Fibroblast of lung (primary cell): ENCODE results near the gene RELCH. TPM values are rescaled to one million over a fixed set of nuclear protein-coding genes. Genes with fewer than 3 reads are reported as not detected.

Source experiments
- DNase-seq, 2 donors: peaks; one replicate each; pipeline versions ENCODE4 v3.0.0 to v3.0.0-alpha.2; 2010; ENCODE audit warnings: low read depth in 2 of 2
- H2AFZ ChIP-seq: 2 replicates; pipeline ENCODE4 v1.5.1; 2012; ENCODE audit warnings: low read length, control low read depth, inconsistent platforms
- H3K27ac ChIP-seq: 2 replicates; pipeline ENCODE4 v1.5.1; 2011; ENCODE audit warnings: low read length, control low read depth; ENCODE audit not compliant: insufficient read depth
- H3K27me3 ChIP-seq: 2 replicates; pipeline ENCODE4 v1.5.1; 2011; ENCODE audit warnings: mild to moderate bottlenecking, low read length; ENCODE audit not compliant: control insufficient read depth, insufficient read depth
- H3K36me3 ChIP-seq: 2 replicates; pipeline ENCODE4 v1.5.1; 2011; ENCODE audit warnings: low read length; ENCODE audit not compliant: control insufficient read depth, insufficient read depth
- H3K4me1 ChIP-seq: 2 replicates; pipeline ENCODE4 v1.5.1; 2011; ENCODE audit warnings: low read length; ENCODE audit not compliant: control insufficient read depth, insufficient read depth; ENCODE audit errors: extremely low read depth
- H3K4me2 ChIP-seq: 2 replicates; pipeline ENCODE4 v1.5.1; 2011; ENCODE audit warnings: low read length, control low read depth; ENCODE audit not compliant: insufficient read depth; ENCODE audit errors: extremely low read depth
- H3K4me3 ChIP-seq, 4 experiments: fragments of 200-600 bp in 1 of 4; sonication (generic) in 1 of 4; replicated peaks in 1 of 4; 2 replicates each; pipeline ENCODE4 v1.5.1; 2011 to 2016; ENCODE audit warnings: low read length in 4 of 4, low read depth in 3 of 4, mild to moderate bottlenecking in 3 of 4, control low read depth in 2 of 4, inconsistent platforms in 1 of 4, mixed read lengths in 1 of 4; ENCODE audit not compliant: insufficient read depth in 1 of 4; ENCODE audit errors: control extremely low read depth in 1 of 4
- H3K79me2 ChIP-seq: 2 replicates; pipeline ENCODE4 v1.5.1; 2012; ENCODE audit warnings: mild to moderate bottlenecking, low read length, inconsistent platforms; ENCODE audit not compliant: control insufficient read depth, insufficient read depth
- H3K9ac ChIP-seq: 2 replicates; pipeline ENCODE4 v1.5.1; 2011; ENCODE audit warnings: mild to moderate bottlenecking, low read length, control low read depth; ENCODE audit not compliant: insufficient read depth
- H3K9me3 ChIP-seq: 2 replicates; pipeline ENCODE4 v1.5.1; 2012; ENCODE audit warnings: low read depth, low read length; ENCODE audit not compliant: control insufficient read depth, insufficient read depth
- H4K20me1 ChIP-seq: 2 replicates; pipeline ENCODE4 v1.5.1; 2011; ENCODE audit warnings: low read length; ENCODE audit not compliant: control insufficient read depth, insufficient read depth; ENCODE audit errors: extremely low read depth
- EZH2 ChIP-seq: IDR thresholded peaks from 2 replicates; pipeline ENCODE4 v1.5.1; 2012; ENCODE audit warnings: low read length, control low read depth, mild to moderate bottlenecking; ENCODE audit errors: missing control alignments
- polyA plus RNA-seq, 2 donors: library from polyadenylated mRNA; depleted of rRNA in 1 of 2; stranded (reverse) in 1 of 2; unstranded in 1 of 2; fragments of >200 nt; gene quantifications; 2 replicates each; pipeline ENCODE4 v1.2.1, GENCODE V29; 2011 to 2012; ENCODE audit warnings: missing spikeins in 1 of 2
- total RNA-seq: library from RNA; depleted of rRNA; stranded (reverse); fragments of >200 nt; gene quantifications from 2 replicates; pipeline ENCODE4 v1.2.1, GENCODE V29; 2014
- TF ChIP-seq, protein P1 (sequence below), 2 donors: IDR thresholded peaks in 1 of 2; conservative IDR thresholded peaks in 1 of 2; 1 replicate in 1 of 2; 2 replicates in 1 of 2; pipeline ENCODE4 v1.5.1; 2011 to 2012; ENCODE audit warnings: low read length in 2 of 2, control low read depth in 1 of 2, inconsistent platforms in 1 of 2, low read depth in 1 of 2, mild to moderate bottlenecking in 1 of 2

RELCH gene
- total and polyA plus RNA-seq, 2 donors (not counting 1 experiment from before 2014, with no cell fraction given) = 13.1 to 34.5 TPM

DNA sequence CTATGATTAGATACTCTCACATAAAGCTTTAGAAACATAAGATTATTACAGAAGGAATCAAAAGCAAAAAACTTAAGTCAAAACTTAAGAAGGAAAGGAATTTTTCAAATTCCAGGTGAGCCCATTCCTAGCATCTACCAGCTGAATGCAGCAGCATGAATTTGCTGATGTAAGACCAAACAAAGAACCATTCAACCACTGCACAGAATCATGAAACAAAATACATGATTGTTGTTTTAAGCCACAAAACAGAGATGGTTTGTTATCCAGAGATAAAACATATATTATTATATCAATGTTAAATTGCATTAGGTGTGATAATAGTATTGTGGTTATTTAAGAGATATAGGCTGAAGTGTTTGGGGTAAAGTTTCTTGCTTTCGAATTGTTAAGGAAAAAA, 29.2 kb upstream of the RELCH start:
- Histone ChIP-seq H3K9ac (no peak overlapping the region), H3K4me1 (no peaks in the 10 kb centered on the region), H4K20me1 (no peaks in the 10 kb centered on the region), H3K36me3 (no peaks in the 10 kb centered on the region), H3K27me3 (no peaks in the 10 kb centered on the region), H2AFZ (no peak overlapping the region), H3K27ac (no peak overlapping the region), H3K4me3 (no peak overlapping the region), H3K9me3 (no peaks in the 10 kb centered on the region), H3K4me2 (no peak overlapping the region), H3K79me2 (no peaks in the 10 kb centered on the region)
- TF ChIP-seq, protein P1, sequence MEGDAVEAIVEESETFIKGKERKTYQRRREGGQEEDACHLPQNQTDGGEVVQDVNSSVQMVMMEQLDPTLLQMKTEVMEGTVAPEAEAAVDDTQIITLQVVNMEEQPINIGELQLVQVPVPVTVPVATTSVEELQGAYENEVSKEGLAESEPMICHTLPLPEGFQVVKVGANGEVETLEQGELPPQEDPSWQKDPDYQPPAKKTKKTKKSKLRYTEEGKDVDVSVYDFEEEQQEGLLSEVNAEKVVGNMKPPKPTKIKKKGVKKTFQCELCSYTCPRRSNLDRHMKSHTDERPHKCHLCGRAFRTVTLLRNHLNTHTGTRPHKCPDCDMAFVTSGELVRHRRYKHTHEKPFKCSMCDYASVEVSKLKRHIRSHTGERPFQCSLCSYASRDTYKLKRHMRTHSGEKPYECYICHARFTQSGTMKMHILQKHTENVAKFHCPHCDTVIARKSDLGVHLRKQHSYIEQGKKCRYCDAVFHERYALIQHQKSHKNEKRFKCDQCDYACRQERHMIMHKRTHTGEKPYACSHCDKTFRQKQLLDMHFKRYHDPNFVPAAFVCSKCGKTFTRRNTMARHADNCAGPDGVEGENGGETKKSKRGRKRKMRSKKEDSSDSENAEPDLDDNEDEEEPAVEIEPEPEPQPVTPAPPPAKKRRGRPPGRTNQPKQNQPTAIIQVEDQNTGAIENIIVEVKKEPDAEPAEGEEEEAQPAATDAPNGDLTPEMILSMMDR (conservative IDR thresholded peaks at IDR 0.05 in 1 of 2, IDR thresholded peaks at IDR 0.05 in 1 of 2; ENCODE audit: low read depth in 1 of 2, low read length in 2 of 2) = no peak
- no peak for DNase-seq

DNA sequence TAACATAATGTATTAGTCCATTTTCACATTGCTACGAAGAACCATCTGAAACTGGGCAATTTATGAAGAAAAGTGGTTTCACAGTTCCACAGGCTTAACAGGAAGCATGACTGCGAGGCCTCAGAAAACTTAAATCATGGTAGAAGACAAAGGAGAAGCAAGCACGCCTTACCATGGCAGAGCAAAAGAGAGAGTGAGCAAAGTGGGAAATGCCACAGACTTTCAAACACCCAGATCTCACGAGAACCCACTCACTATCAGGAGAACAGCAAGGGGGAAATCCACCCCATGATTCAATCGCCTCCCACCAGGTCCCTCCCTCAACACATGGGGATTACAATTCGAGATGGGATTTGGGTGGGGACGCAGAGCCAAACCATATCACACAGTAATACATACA, 22.7 kb upstream of the RELCH start:
- no peak for DNase-seq
- no peak overlapping the region for H3K4me3 ChIP-seq
- no peak overlapping the region for H3K27ac ChIP-seq
- H3K36me3 ChIP-seq = no peaks in the 10 kb centered on the region
- H3K4me1 ChIP-seq = no peaks in the 10 kb centered on the region
- no peak overlapping the region for H2AFZ ChIP-seq
- H4K20me1 ChIP-seq = no peaks in the 10 kb centered on the region
- no peaks in the 10 kb centered on the region for H3K79me2 ChIP-seq
- H3K9ac ChIP-seq = no peak overlapping the region
- TF ChIP-seq, protein P1 (conservative IDR thresholded peaks at IDR 0.05 in 1 of 2, IDR thresholded peaks at IDR 0.05 in 1 of 2; ENCODE audit: low read depth in 1 of 2, low read length in 2 of 2) = no peak
- no peaks in the 10 kb centered on the region for H3K27me3 ChIP-seq
- no peaks in the 10 kb centered on the region for H3K9me3 ChIP-seq
- no peak overlapping the region for H3K4me2 ChIP-seq

DNA sequence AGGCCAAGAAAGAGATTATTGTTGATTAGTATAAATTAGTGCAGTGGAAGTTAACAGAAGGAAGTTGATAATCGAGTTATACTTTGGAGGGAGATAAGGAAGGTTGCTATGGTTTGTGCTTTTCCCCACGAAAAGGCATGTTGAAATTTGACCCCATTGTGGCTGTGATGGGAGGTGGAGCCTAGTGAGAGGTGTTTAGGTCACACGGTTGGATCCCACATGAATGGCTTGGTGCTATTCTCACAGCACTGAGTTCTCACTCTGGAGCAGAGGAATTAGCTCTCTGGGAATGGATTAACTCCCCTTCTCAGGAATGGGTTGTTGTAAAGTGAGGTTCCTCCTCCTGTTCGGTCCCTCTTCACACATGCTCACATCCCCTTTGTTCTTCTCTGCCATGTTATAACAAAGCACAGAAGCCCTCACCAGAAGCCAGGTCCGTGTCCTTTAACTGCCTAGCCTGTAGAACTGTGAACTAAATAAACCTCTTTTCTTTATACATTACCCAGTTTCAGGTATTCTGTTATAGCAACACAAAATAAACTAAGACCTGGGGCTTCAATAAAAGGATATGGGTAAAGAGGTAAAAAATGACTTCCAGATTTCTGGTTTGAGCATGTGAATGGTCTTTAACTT, 22.1 kb upstream of the RELCH start:
- no peaks in the 10 kb centered on the region for H4K20me1 ChIP-seq
- H3K9me3 ChIP-seq = no peaks in the 10 kb centered on the region
- no peak overlapping the region for H3K27ac ChIP-seq
- no peak overlapping the region for H2AFZ ChIP-seq
- H3K4me3 ChIP-seq = no peak overlapping the region
- H3K27me3 ChIP-seq = no peaks in the 10 kb centered on the region
- TF ChIP-seq, protein P1 (conservative IDR thresholded peaks at IDR 0.05 in 1 of 2, IDR thresholded peaks at IDR 0.05 in 1 of 2; ENCODE audit: low read depth in 1 of 2, low read length in 2 of 2) = no peak
- no peak for TF ChIP-seq EZH2
- no peak overlapping the region for H3K4me2 ChIP-seq
- no peak for DNase-seq
- H3K36me3 ChIP-seq = no peaks in the 10 kb centered on the region
- H3K9ac ChIP-seq = no peak overlapping the region
- H3K79me2 ChIP-seq = no peaks in the 10 kb centered on the region
- no peaks in the 10 kb centered on the region for H3K4me1 ChIP-seq
